GM11168 (cell line): ENCODE results near the gene LONP2.
"Not testable (repeated sequence)": the region's sequence is repeated elsewhere in the genome, so short reads cannot be mapped to it uniquely, and the experiment has no call there.

ENCODE experiments used
- in situ Hi-C: fragments of 300-500 bp; cut with MboI; formaldehyde crosslinking; loops from one replicate; pipeline ENCODE4 v1.12.0; 2022; ENCODE audit warnings: low sequenced_read_pairs; ENCODE audit not compliant: unreplicated experiment

The LONP2 gene

GRCh38 chr16:48361012-48361411 lies 116.9 kb downstream of the LONP2 start:
- in situ Hi-C loops, result no loop called here

GRCh38 chr16:48361540-48362144 lies 117.5 kb downstream of the LONP2 start:
- in situ Hi-C loops, result no loop called here

GRCh38 chr16:48365025-48365600 lies 121.0 kb downstream of the LONP2 start:
- in situ Hi-C loops, result no loop called here

GRCh38 chr16:48365601-48366164 lies 121.6 kb downstream of the LONP2 start:
- in situ Hi-C loops, result no loop called here

GRCh38 chr16:48366165-48367093 lies 122.3 kb downstream of the LONP2 start:
- in situ Hi-C loops, result no loop called here

GRCh38 chr16:48367441-48368049 lies 123.4 kb downstream of the LONP2 start:
- in situ Hi-C loops, result no loop called here

GRCh38 chr16:48369765-48370164 lies 125.7 kb downstream of the LONP2 start:
- in situ Hi-C loops, result no loop called here

- in situ Hi-C loops, result no loop called here
Measured at GRCh38 chr16:48370229-48370628, 126.1 kb downstream of the LONP2 start.

- in situ Hi-C loops, result not testable (repeated sequence)
Measured at GRCh38 chr16:48370668-48371392, 126.7 kb downstream of the LONP2 start.

GRCh38 chr16:48371393-48371780 lies 127.3 kb downstream of the LONP2 start:
- in situ Hi-C loops, result no loop called here

- in situ Hi-C loops, result no loop called here
Measured at GRCh38 chr16:48372744-48373143, 128.6 kb downstream of the LONP2 start.

GRCh38 chr16:48373258-48374029 lies 129.3 kb downstream of the LONP2 start:
- in situ Hi-C loops, result no loop called here

GRCh38 chr16:48374255-48374654 lies 130.2 kb downstream of the LONP2 start:
- in situ Hi-C loops, result no loop called here

GRCh38 chr16:48377301-48377700 lies 133.2 kb downstream of the LONP2 start:
- in situ Hi-C loops, result not testable (repeated sequence)

- in situ Hi-C loops, result no loop called here
Measured at GRCh38 chr16:48378276-48378675, 134.2 kb downstream of the LONP2 start.

- in situ Hi-C loops, result no loop called here
Measured at GRCh38 chr16:48378836-48379235, 134.7 kb downstream of the LONP2 start.

- in situ Hi-C loops, result no loop called here
Measured at GRCh38 chr16:48381201-48381600, 137.1 kb downstream of the LONP2 start.

GRCh38 chr16:48382131-48382530 lies 138.0 kb downstream of the LONP2 start:
- in situ Hi-C loops, result no loop called here
